Liver (tissue), 9 donors: ENCODE data around the gene DAAM1. TPM values are rescaled to one million over a fixed set of nuclear protein-coding genes. Genes with fewer than 3 reads are reported as not detected.

ENCODE experiments used
- DNase-seq: peaks from one replicate; pipeline ENCODE4 v3.0.0-alpha.2; 2017; ENCODE audit warnings: low spot score
- H3K27ac ChIP-seq, 2 donors: one replicate each; pipeline ENCODE4 v1.7.0; 2013; ENCODE audit warnings: inconsistent platforms in 2 of 2, low read length in 2 of 2, control low read depth in 1 of 2, low read depth in 1 of 2, mild to moderate bottlenecking in 1 of 2
- H3K27me3 ChIP-seq, 4 donors: one replicate each; pipeline versions ENCODE4 v1.6.1 to v1.7.0; 2013; ENCODE audit warnings: low read length in 3 of 4, inconsistent platforms in 1 of 4, mild to moderate bottlenecking in 1 of 4, moderate library complexity in 1 of 4; ENCODE audit not compliant: control insufficient read depth in 4 of 4, insufficient read depth in 4 of 4
- H3K36me3 ChIP-seq, 4 donors: one replicate each; pipeline versions ENCODE4 v1.6.1 to v1.7.0; 2013; ENCODE audit warnings: low read length in 3 of 4, mild to moderate bottlenecking in 3 of 4, low read depth in 1 of 4, moderate library complexity in 1 of 4; ENCODE audit not compliant: control insufficient read depth in 4 of 4, insufficient read depth in 3 of 4
- H3K4me1 ChIP-seq, 4 donors: one replicate each; pipeline versions ENCODE4 v1.6.1 to v1.7.0; 2013; ENCODE audit warnings: low read length in 3 of 4, mild to moderate bottlenecking in 3 of 4, moderate library complexity in 1 of 4; ENCODE audit not compliant: control insufficient read depth in 4 of 4, insufficient read depth in 4 of 4
- H3K4me3 ChIP-seq, 3 donors: one replicate each; pipeline versions ENCODE4 v1.6.1 to v1.7.0; 2013; ENCODE audit warnings: low read length in 3 of 3, control low read depth in 1 of 3, low read depth in 1 of 3, mild to moderate bottlenecking in 1 of 3
- H3K9ac ChIP-seq, 2 donors: one replicate each; pipeline ENCODE4 v1.7.0; 2013; ENCODE audit warnings: low read length in 2 of 2, mild to moderate bottlenecking in 2 of 2, moderate library complexity in 2 of 2, control low read depth in 1 of 2, low read depth in 1 of 2
- H3K9me3 ChIP-seq, 4 donors: one replicate each; pipeline versions ENCODE4 v1.6.1 to v1.7.0; 2013; ENCODE audit warnings: low read length in 3 of 4; ENCODE audit not compliant: control insufficient read depth in 4 of 4
- EGR1 ChIP-seq, 2 donors: IDR thresholded peaks; 2 replicates each; pipeline ENCODE4 v1.6.1; 2016 to 2018; ENCODE audit warnings: antibody characterized with exemption in 2 of 2, low read depth in 2 of 2
- FOXA1 ChIP-seq: IDR thresholded peaks from 2 replicates; pipeline ENCODE4 v1.6.1; 2016; ENCODE audit warnings: antibody characterized with exemption
- FOXA2 ChIP-seq: IDR thresholded peaks from 2 replicates; pipeline ENCODE4 v1.6.1; 2016; ENCODE audit warnings: antibody characterized with exemption
- GABPA ChIP-seq, 2 donors: IDR thresholded peaks in 1 of 2; conservative IDR thresholded peaks in 1 of 2; 2 replicates each; pipeline ENCODE4 v1.6.1; 2016; ENCODE audit warnings: antibody characterized with exemption in 2 of 2, mild to moderate bottlenecking in 1 of 2, moderate library complexity in 1 of 2
- HNF4A ChIP-seq, 2 donors: conservative IDR thresholded peaks; 2 replicates each; pipeline ENCODE4 v1.6.1; 2016; ENCODE audit warnings: antibody characterized with exemption in 2 of 2, mild to moderate bottlenecking in 2 of 2
- HNF4G ChIP-seq: IDR thresholded peaks from 2 replicates; pipeline ENCODE4 v1.6.1; 2016; ENCODE audit warnings: antibody characterized with exemption
- JUND ChIP-seq, 2 donors: IDR thresholded peaks; 2 replicates each; pipeline ENCODE4 v1.6.1; 2016; ENCODE audit warnings: antibody characterized with exemption in 2 of 2
- NR2F2 ChIP-seq: IDR thresholded peaks from 2 replicates; pipeline ENCODE4 v1.6.1; 2016; ENCODE audit warnings: antibody characterized with exemption
- RAD21 ChIP-seq, 2 donors: IDR thresholded peaks; 2 replicates each; pipeline ENCODE4 v1.6.1; 2016; ENCODE audit warnings: antibody characterized with exemption in 2 of 2, mild to moderate bottlenecking in 2 of 2
- RXRA ChIP-seq, 2 donors: IDR thresholded peaks; 2 replicates each; pipeline ENCODE4 v1.6.1; 2017 to 2018; ENCODE audit warnings: antibody characterized with exemption in 2 of 2, mild to moderate bottlenecking in 1 of 2
- SP1 ChIP-seq: IDR thresholded peaks from 2 replicates; pipeline ENCODE4 v1.6.1; 2018; ENCODE audit warnings: antibody characterized with exemption, mild to moderate bottlenecking
- TAF1 ChIP-seq: conservative IDR thresholded peaks from 2 replicates; pipeline ENCODE4 v1.6.1; 2016; ENCODE audit warnings: antibody characterized with exemption, mild to moderate bottlenecking
- YY1 ChIP-seq: IDR thresholded peaks from 2 replicates; pipeline ENCODE4 v1.6.1; 2016; ENCODE audit warnings: antibody characterized with exemption, mild to moderate bottlenecking
- WGBS: extraction: QIAGEN DNeasy Blood & Tissue Kit; methylation state at CpG from one replicate; pipeline ENCODE4 v1.1.7; 2013; 5-methylcytosine and 5-hydroxymethylcytosine counted together
- polyA plus RNA-seq, 2 donors: library from polyadenylated mRNA; stranded (reverse) in 1 of 2; unstranded in 1 of 2; fragments of 200-250 nt in 1 of 2; fragments of >200 nt in 1 of 2; fragmentation: Nextera tagmentation in 1 of 2; extraction: Ambion mirVana in 1 of 2; gene quantifications; one replicate each; pipeline versions ENCODE4 v1.2.1 to v1.2.3, GENCODE V29; 2013 to 2015
- total RNA-seq, 2 donors: library from RNA; depleted of rRNA; stranded (reverse); fragments of >200 nt; gene quantifications; one replicate each; pipeline ENCODE4 v1.2.3, GENCODE V29; 2014
- TF ChIP-seq, protein P1 (sequence below): IDR thresholded peaks from 2 replicates; pipeline ENCODE4 v1.6.1; 2016; ENCODE audit warnings: antibody characterized with exemption, mild to moderate bottlenecking
- TF ChIP-seq, protein P2 (sequence below): IDR thresholded peaks from 2 replicates; pipeline ENCODE4 v1.6.1; 2016; ENCODE audit warnings: antibody characterized with exemption
- TF ChIP-seq, protein P3 (sequence below): IDR thresholded peaks from 2 replicates; pipeline ENCODE4 v1.6.1; 2016; ENCODE audit warnings: antibody characterized with exemption
- TF ChIP-seq, protein P4 (sequence below): IDR thresholded peaks from 2 replicates; pipeline ENCODE4 v1.6.1; 2016; ENCODE audit warnings: antibody characterized with exemption
- TF ChIP-seq, protein P5 (sequence below): fragments of 150-350 bp; IDR thresholded peaks from 2 replicates; pipeline ENCODE4 v1.5.1; 2017; ENCODE audit warnings: improper control_type of control experiment, low read depth, low read length; ENCODE audit not compliant: missing input control
- donor health status: healthy.
- donor health status: healthy.
- donor health status: healthy.
- donor health status: healthy.
- donor health status: healthy.

The DAAM1 gene
- total and polyA plus RNA-seq, 4 donors: 9.5 to 28.4 (median 18.5) TPM

DNA sequence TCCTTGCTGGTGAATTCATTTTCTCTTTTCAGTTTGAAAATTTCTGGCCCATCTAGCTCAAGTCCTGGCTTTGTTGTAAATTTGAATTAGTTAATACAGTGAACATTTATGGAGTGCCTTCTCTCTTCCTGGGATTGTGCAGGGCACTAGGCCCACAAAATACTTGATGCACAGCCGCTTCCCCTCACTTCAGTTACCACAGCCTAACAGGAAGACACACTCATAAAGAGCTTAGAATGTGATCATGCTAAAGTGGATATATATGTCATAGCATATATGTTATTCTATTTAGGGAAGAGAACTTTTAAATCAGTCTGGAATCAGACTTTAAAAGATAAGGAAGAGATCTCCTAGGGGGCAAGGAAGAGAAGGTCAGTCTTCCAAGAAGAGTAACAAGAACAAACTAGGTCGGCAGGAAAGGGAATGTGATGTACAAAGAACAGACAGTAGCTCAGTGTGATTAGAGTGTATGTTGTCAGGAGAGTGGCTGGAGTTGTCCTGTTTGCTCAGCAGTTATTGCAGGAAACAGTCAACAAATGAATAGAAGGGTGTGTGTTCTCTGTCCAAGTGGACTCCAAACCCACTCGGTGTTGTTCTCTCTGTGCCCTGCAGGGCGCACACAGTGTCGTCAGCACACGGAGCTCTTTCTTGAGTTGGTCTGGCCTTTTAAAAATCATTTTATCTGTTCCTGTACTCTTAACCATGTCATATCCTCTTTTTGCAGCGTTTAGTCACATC, 74.4 kb downstream of the DAAM1 start:
- H3K4me3 ChIP-seq: no peak overlapping the region
- peaks cover 1 to 9% (median 4%) of the 10 kb centered on the region in 4 donors for H3K36me3 ChIP-seq
- TF ChIP-seq, protein P1, sequence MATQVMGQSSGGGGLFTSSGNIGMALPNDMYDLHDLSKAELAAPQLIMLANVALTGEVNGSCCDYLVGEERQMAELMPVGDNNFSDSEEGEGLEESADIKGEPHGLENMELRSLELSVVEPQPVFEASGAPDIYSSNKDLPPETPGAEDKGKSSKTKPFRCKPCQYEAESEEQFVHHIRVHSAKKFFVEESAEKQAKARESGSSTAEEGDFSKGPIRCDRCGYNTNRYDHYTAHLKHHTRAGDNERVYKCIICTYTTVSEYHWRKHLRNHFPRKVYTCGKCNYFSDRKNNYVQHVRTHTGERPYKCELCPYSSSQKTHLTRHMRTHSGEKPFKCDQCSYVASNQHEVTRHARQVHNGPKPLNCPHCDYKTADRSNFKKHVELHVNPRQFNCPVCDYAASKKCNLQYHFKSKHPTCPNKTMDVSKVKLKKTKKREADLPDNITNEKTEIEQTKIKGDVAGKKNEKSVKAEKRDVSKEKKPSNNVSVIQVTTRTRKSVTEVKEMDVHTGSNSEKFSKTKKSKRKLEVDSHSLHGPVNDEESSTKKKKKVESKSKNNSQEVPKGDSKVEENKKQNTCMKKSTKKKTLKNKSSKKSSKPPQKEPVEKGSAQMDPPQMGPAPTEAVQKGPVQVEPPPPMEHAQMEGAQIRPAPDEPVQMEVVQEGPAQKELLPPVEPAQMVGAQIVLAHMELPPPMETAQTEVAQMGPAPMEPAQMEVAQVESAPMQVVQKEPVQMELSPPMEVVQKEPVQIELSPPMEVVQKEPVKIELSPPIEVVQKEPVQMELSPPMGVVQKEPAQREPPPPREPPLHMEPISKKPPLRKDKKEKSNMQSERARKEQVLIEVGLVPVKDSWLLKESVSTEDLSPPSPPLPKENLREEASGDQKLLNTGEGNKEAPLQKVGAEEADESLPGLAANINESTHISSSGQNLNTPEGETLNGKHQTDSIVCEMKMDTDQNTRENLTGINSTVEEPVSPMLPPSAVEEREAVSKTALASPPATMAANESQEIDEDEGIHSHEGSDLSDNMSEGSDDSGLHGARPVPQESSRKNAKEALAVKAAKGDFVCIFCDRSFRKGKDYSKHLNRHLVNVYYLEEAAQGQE: peak; percentile 19
- TF ChIP-seq EGR1 (IDR thresholded peaks at IDR 0.05; ENCODE audit: low read depth in 2 of 2) (no peak), RXRA (IDR thresholded peaks at IDR 0.05) (peak; percentile 57 to 79), SP1 (peak; percentile 79), HNF4A (conservative IDR thresholded peaks at IDR 0.05) (peak; percentile 85 to 87), FOXA2 (peak; percentile 84), FOXA1 (peak; percentile 53), RAD21 (IDR thresholded peaks at IDR 0.05) (peak; percentile 65 to 85), YY1 (peak; percentile 69), NR2F2 (peak; percentile 25), TAF1 (no peak), GABPA (IDR thresholded peaks at IDR 0.05 in 1 of 2, conservative IDR thresholded peaks at IDR 0.05 in 1 of 2) (peak in 1 of 2 donors; percentile 53), HNF4G (peak; percentile 70), JUND (IDR thresholded peaks at IDR 0.05) (peak; percentile 64 to 69)
- TF ChIP-seq, protein P2, sequence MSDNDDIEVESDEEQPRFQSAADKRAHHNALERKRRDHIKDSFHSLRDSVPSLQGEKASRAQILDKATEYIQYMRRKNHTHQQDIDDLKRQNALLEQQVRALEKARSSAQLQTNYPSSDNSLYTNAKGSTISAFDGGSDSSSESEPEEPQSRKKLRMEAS: peak; percentile 49
- TF ChIP-seq, protein P3, sequence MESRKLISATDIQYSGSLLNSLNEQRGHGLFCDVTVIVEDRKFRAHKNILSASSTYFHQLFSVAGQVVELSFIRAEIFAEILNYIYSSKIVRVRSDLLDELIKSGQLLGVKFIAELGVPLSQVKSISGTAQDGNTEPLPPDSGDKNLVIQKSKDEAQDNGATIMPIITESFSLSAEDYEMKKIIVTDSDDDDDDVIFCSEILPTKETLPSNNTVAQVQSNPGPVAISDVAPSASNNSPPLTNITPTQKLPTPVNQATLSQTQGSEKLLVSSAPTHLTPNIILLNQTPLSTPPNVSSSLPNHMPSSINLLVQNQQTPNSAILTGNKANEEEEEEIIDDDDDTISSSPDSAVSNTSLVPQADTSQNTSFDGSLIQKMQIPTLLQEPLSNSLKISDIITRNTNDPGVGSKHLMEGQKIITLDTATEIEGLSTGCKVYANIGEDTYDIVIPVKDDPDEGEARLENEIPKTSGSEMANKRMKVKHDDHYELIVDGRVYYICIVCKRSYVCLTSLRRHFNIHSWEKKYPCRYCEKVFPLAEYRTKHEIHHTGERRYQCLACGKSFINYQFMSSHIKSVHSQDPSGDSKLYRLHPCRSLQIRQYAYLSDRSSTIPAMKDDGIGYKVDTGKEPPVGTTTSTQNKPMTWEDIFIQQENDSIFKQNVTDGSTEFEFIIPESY: no peak
- TF ChIP-seq, protein P4, sequence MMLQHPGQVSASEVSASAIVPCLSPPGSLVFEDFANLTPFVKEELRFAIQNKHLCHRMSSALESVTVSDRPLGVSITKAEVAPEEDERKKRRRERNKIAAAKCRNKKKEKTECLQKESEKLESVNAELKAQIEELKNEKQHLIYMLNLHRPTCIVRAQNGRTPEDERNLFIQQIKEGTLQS: peak; percentile 63
- TF ChIP-seq, protein P5, sequence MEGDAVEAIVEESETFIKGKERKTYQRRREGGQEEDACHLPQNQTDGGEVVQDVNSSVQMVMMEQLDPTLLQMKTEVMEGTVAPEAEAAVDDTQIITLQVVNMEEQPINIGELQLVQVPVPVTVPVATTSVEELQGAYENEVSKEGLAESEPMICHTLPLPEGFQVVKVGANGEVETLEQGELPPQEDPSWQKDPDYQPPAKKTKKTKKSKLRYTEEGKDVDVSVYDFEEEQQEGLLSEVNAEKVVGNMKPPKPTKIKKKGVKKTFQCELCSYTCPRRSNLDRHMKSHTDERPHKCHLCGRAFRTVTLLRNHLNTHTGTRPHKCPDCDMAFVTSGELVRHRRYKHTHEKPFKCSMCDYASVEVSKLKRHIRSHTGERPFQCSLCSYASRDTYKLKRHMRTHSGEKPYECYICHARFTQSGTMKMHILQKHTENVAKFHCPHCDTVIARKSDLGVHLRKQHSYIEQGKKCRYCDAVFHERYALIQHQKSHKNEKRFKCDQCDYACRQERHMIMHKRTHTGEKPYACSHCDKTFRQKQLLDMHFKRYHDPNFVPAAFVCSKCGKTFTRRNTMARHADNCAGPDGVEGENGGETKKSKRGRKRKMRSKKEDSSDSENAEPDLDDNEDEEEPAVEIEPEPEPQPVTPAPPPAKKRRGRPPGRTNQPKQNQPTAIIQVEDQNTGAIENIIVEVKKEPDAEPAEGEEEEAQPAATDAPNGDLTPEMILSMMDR: peak; percentile 67
- peak overlapping the region; percentile 15 to 49 for H3K27ac ChIP-seq
- H3K9ac ChIP-seq: peak overlapping the region in 1 of 2 donors; percentile 14
- peaks cover 0 to 13% (median 8%) of the 10 kb centered on the region in 4 donors for H3K4me1 ChIP-seq
- H3K9me3 ChIP-seq: no peaks in the 10 kb centered on the region
- DNase-seq: no peak
- 29% methylated on average over 7 of the region's 7 CpGs for WGBS
- H3K27me3 ChIP-seq: no peaks in the 10 kb centered on the region
